ENCODE data around the gene CCL2.

The CCL2 gene

GRCh38 chr17:34252095-34252443, 3.0 kb upstream of the CCL2 start:
- no peak overlapping the region for H3K4me3 ChIP-seq (ENCODE audit: extremely low read depth, insufficient read depth, low read length, poor library complexity, severe bottlenecking)

DNA sequence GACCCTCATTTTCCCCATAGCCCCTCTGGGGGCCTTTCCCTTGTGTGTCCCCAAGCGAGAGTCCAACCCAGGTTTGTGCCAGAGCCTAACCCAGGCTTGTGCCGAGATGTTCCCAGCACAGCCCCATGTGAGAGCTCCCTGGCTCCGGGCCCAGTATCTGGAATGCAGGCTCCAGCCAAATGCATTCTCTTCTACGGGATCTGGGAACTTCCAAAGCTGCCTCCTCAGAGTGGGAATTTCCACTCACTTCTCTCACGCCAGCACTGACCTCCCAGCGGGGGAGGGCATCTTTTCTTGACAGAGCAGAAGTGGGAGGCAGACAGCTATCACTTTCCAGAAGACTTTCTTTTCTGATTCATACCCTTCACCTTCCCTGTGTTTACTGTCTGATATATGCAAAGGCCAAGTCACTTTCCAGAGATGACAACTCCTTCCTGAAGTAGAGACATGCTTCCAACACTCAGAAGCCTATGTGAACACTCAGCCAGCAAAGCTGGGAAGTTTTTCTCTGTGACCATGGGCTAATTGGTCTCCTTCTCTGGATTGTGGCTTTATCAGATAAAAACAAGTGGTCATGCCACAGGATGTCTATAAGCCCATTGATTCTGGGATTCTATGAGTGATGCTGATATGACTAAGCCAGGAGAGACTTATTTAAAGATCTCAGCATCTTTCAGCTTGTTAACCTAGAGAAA, 2.5 kb upstream of the CCL2 start:
- 55 to 74% methylated on average over 5 to 6 of the region's 6 CpGs for WGBS, 2 experiments (ENCODE audit: insufficient coverage in 2 of 2)
- H3K27ac ChIP-seq (ENCODE audit: low read depth, low read length, severe bottlenecking): peak overlapping the region; percentile 90
- peaks cover 59% of the 10 kb centered on the region for H3K4me1 ChIP-seq (ENCODE audit: control insufficient read depth, insufficient read depth, low read length, poor library complexity, severe bottlenecking)
- H3K36me3 ChIP-seq (ENCODE audit: control insufficient read depth, insufficient read depth, low read length): no peaks in the 10 kb centered on the region
- H3K9me3 ChIP-seq (ENCODE audit: control insufficient read depth, low read length): no peaks in the 10 kb centered on the region
- H3K4me3 ChIP-seq (ENCODE audit: extremely low read depth, insufficient read depth, low read length, poor library complexity, severe bottlenecking): no peak overlapping the region

More at GRCh38 chr17:34252095-34252443, 3.0 kb upstream of the CCL2 start:
- Histone ChIP-seq H3K27ac (ENCODE audit: low read depth, low read length, severe bottlenecking) (peak overlapping the region; percentile 90), H3K9me3 (ENCODE audit: control insufficient read depth, low read length) (no peaks in the 10 kb centered on the region), H3K4me1 (ENCODE audit: control insufficient read depth, insufficient read depth, low read length, poor library complexity, severe bottlenecking) (peaks cover 53% of the 10 kb centered on the region), H3K36me3 (ENCODE audit: control insufficient read depth, insufficient read depth, low read length) (no peaks in the 10 kb centered on the region)
- 94% methylated on average over 2 of the region's 5 CpGs; no CpG with 5 or more reads in 1 of the 2 experiments for WGBS, 2 experiments (ENCODE audit: insufficient coverage in 2 of 2)

DNA sequence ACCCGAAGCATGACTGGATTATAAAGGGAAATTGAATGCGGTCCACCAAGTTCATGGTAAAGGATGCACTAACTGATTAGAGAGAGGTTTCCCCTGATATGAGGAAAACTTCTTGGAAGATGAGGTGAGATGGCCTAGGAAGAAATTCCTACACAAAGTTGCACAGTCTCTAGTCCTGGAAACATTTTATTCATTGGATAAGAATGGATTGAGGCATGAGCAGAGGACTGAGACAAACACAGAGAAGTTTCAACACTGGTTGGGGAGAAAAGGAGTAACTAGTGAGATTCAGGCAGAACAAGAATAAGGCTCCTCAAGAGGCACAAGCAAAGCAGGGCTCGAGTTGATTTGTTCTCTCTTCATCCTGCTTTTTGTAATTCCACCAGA, 2.0 kb upstream of the CCL2 start:
- Histone ChIP-seq H3K27ac (ENCODE audit: low read depth, low read length, severe bottlenecking) (peak overlapping the region; percentile 90), H3K9me3 (ENCODE audit: control insufficient read depth, low read length) (no peaks in the 10 kb centered on the region), H3K36me3 (ENCODE audit: control insufficient read depth, insufficient read depth, low read length) (no peaks in the 10 kb centered on the region), H3K4me3 (ENCODE audit: extremely low read depth, insufficient read depth, low read length, poor library complexity, severe bottlenecking) (no peak overlapping the region), H3K4me1 (ENCODE audit: control insufficient read depth, insufficient read depth, low read length, poor library complexity, severe bottlenecking) (peaks cover 59% of the 10 kb centered on the region)
- WGBS, 2 experiments (ENCODE audit: insufficient coverage in 2 of 2): 89 to 96% methylated on average over 2 to 3 of the region's 3 CpGs

DNA sequence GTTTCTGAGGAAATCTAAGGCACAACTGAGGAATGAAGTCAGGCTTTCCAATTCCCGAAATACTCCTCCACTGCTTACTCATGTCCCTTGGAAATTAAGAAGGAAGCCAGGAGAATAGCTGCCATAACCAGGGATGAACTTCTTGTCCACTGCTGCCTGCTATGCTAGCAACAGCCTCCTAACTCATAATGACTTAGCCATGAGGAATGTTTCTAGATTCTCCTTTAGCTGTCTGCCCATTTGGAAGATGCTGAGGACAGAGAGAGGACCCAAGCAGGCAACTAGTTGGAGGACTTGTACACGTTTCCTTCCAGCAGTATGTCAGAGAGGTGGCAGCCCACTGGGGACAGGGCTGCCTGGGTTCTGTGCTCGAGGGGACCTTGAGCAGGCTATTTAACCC, 939 bp upstream of the CCL2 start:
- 57 to 64% methylated on average over 1 of the region's 3 CpGs for WGBS, 2 experiments (ENCODE audit: insufficient coverage in 2 of 2)
- Histone ChIP-seq H3K27ac (ENCODE audit: low read depth, low read length, severe bottlenecking) (peak overlapping the region; percentile 90), H3K4me3 (ENCODE audit: extremely low read depth, insufficient read depth, low read length, poor library complexity, severe bottlenecking) (no peak overlapping the region), H3K36me3 (ENCODE audit: control insufficient read depth, insufficient read depth, low read length) (no peaks in the 10 kb centered on the region), H3K4me1 (ENCODE audit: control insufficient read depth, insufficient read depth, low read length, poor library complexity, severe bottlenecking) (peaks cover 59% of the 10 kb centered on the region), H3K9me3 (ENCODE audit: control insufficient read depth, low read length) (no peaks in the 10 kb centered on the region)

- WGBS, 2 experiments (ENCODE audit: insufficient coverage in 2 of 2): 45 to 56% methylated on average over 1 to 2 of the region's 5 CpGs
- Histone ChIP-seq H3K36me3 (ENCODE audit: control insufficient read depth, insufficient read depth, low read length) (no peaks in the 10 kb centered on the region), H3K4me1 (ENCODE audit: control insufficient read depth, insufficient read depth, low read length, poor library complexity, severe bottlenecking) (peaks cover 59% of the 10 kb centered on the region), H3K9me3 (ENCODE audit: control insufficient read depth, low read length) (no peaks in the 10 kb centered on the region), H3K27ac (ENCODE audit: low read depth, low read length, severe bottlenecking) (peak overlapping the region; percentile 90), H3K4me3 (ENCODE audit: extremely low read depth, insufficient read depth, low read length, poor library complexity, severe bottlenecking) (peak overlapping the region; percentile 33)
These were observed 272 bp downstream of the CCL2 start for GRCh38 chr17:34255381-34255732.

DNA sequence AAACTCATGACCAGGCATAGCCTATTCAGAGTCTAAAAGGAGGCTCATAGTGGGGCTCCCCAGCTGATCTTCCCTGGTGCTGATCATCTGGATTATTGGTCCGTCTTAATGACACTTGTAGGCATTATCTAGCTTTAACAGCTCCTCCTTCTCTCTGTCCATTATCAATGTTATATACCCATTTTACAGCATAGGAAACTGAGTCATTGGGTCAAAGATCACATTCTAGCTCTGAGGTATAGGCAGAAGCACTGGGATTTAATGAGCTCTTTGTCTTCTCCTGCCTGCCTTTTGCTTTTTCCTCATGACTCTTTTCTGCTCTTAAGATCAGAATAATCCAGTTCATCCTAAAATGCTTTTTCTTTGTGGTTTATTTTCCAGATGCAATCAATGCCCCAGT, 756 bp downstream of the CCL2 start:
- no peaks in the 10 kb centered on the region for H3K36me3 ChIP-seq (ENCODE audit: control insufficient read depth, insufficient read depth, low read length)
- H3K27ac ChIP-seq (ENCODE audit: low read depth, low read length, severe bottlenecking): peak overlapping the region; percentile 90
- H3K4me3 ChIP-seq (ENCODE audit: extremely low read depth, insufficient read depth, low read length, poor library complexity, severe bottlenecking): peak overlapping the region; percentile 33
- H3K9me3 ChIP-seq (ENCODE audit: control insufficient read depth, low read length): no peaks in the 10 kb centered on the region
- WGBS, 2 experiments (ENCODE audit: insufficient coverage in 2 of 2): 100% methylated on average over 1 of the region's 1 CpG
- H3K4me1 ChIP-seq (ENCODE audit: control insufficient read depth, insufficient read depth, low read length, poor library complexity, severe bottlenecking): peaks cover 55% of the 10 kb centered on the region

DNA sequence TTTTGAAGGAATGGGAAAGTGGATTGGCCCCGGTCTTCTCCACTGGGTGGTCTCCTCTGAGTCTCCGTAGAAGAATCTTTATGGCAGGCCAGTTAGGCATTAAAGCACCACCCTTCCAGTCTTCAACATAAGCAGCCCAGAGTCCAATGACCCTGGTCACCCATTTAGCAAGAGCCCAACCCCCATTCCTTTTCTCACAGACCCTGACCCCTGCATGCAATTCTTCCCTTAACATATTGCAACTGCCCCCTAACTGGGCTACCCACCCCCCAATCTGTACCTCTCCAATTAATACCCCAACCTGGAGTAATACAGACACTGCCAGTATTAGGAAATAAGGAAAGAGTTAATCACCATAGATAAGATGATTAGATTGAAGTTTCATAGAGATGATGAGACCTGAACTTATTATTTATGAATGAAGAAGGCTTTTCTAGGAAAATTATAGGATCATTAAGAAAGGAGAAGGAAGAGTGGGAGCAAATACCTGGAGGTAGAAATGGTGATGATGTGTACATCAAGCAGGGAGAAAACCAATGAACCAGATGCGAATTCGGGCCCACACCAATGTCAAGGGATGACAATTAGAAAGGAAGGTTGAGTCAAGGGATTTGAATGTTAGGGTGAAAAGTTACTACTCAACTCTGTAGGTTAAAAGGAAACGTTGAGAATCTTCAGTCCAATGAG, 2.4 kb downstream of the CCL2 start:
- peaks cover 42% of the 10 kb centered on the region for H3K4me1 ChIP-seq (ENCODE audit: control insufficient read depth, insufficient read depth, low read length, poor library complexity, severe bottlenecking)
- WGBS, 2 experiments (ENCODE audit: insufficient coverage in 2 of 2): 85 to 87% methylated on average over 3 to 5 of the region's 5 CpGs
- H3K9me3 ChIP-seq (ENCODE audit: control insufficient read depth, low read length): no peaks in the 10 kb centered on the region
- H3K36me3 ChIP-seq (ENCODE audit: control insufficient read depth, insufficient read depth, low read length): no peaks in the 10 kb centered on the region
- H3K27ac ChIP-seq (ENCODE audit: low read depth, low read length, severe bottlenecking): no peak overlapping the region
- no peak overlapping the region for H3K4me3 ChIP-seq (ENCODE audit: extremely low read depth, insufficient read depth, low read length, poor library complexity, severe bottlenecking)

DNA sequence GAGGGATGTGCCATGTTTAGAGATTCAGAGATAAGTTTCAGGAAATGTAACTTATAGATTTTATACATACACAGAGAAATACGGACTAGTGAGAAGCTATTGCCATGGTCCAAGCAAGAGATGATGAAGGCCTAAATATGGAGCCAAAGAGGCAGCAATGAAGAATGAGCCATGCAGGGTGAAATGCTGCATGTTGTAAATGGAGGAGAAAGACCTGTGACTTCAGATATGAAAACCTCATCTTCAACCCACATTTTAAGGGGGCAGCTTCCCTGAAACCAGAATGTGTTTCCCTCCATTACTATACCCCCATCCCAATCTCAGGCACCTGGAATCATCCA, 2.9 kb downstream of the CCL2 start:
- Histone ChIP-seq H3K4me1 (ENCODE audit: control insufficient read depth, insufficient read depth, low read length, poor library complexity, severe bottlenecking) (peaks cover 36% of the 10 kb centered on the region), H3K9me3 (ENCODE audit: control insufficient read depth, low read length) (no peaks in the 10 kb centered on the region), H3K4me3 (ENCODE audit: extremely low read depth, insufficient read depth, low read length, poor library complexity, severe bottlenecking) (no peak overlapping the region), H3K36me3 (ENCODE audit: control insufficient read depth, insufficient read depth, low read length) (no peaks in the 10 kb centered on the region), H3K27ac (ENCODE audit: low read depth, low read length, severe bottlenecking) (no peak overlapping the region)
- 100% methylated on average over 1 of the region's 1 CpG; no CpG with 5 or more reads in 1 of the 2 experiments for WGBS, 2 experiments (ENCODE audit: insufficient coverage in 2 of 2)

GRCh38 chr17:34259146-34259545, 4.1 kb downstream of the CCL2 start:
- no peak overlapping the region for H3K4me3 ChIP-seq (ENCODE audit: extremely low read depth, insufficient read depth, low read length, poor library complexity, severe bottlenecking)
- peaks cover 25% of the 10 kb centered on the region for H3K4me1 ChIP-seq (ENCODE audit: control insufficient read depth, insufficient read depth, low read length, poor library complexity, severe bottlenecking)
- H3K36me3 ChIP-seq (ENCODE audit: control insufficient read depth, insufficient read depth, low read length): no peaks in the 10 kb centered on the region
- H3K27ac ChIP-seq (ENCODE audit: low read depth, low read length, severe bottlenecking): no peak overlapping the region
- H3K9me3 ChIP-seq (ENCODE audit: control insufficient read depth, low read length): no peaks in the 10 kb centered on the region

DNA sequence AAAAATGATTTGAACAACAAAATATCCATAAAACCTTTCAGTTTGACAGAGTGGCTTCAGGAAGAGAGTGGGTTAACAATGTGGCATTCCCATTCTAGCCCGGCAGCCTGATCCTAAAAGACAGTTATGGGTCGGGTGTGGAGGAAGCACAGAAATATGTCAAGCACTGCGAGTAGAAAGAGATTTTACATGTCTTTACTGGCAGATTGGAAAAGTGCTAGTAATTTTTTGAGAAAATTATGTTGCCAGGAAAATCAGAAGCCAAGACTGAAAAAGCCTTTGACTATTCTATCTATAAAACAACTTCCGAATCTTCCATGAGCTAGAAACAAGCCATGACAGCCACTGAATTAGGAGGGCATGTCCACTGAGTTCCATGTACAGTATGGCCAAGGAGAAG, 5.8 kb downstream of the CCL2 start:
- 92 to 93% methylated on average over 4 of the region's 4 CpGs for WGBS, 2 experiments (ENCODE audit: insufficient coverage in 2 of 2)
- no peaks in the 10 kb centered on the region for H3K9me3 ChIP-seq (ENCODE audit: control insufficient read depth, low read length)
- no peak overlapping the region for H3K27ac ChIP-seq (ENCODE audit: low read depth, low read length, severe bottlenecking)
- H3K4me3 ChIP-seq (ENCODE audit: extremely low read depth, insufficient read depth, low read length, poor library complexity, severe bottlenecking): no peak overlapping the region
- H3K4me1 ChIP-seq (ENCODE audit: control insufficient read depth, insufficient read depth, low read length, poor library complexity, severe bottlenecking): peaks cover 9% of the 10 kb centered on the region
- no peaks in the 10 kb centered on the region for H3K36me3 ChIP-seq (ENCODE audit: control insufficient read depth, insufficient read depth, low read length)

- Histone ChIP-seq H3K4me3 (ENCODE audit: extremely low read depth, insufficient read depth, low read length, poor library complexity, severe bottlenecking) (no peak overlapping the region), H3K4me1 (ENCODE audit: control insufficient read depth, insufficient read depth, low read length, poor library complexity, severe bottlenecking) (peaks cover 6% of the 10 kb centered on the region), H3K27ac (ENCODE audit: low read depth, low read length, severe bottlenecking) (no peak overlapping the region), H3K9me3 (ENCODE audit: control insufficient read depth, low read length) (no peaks in the 10 kb centered on the region), H3K36me3 (ENCODE audit: control insufficient read depth, insufficient read depth, low read length) (no peaks in the 10 kb centered on the region)
- no CpG with 5 or more reads among the region's 5 CpGs for WGBS, 2 experiments (ENCODE audit: insufficient coverage in 2 of 2)
These were observed 6.7 kb downstream of the CCL2 start for GRCh38 chr17:34261568-34262337.

Measured in mesodermal cell (in vitro differentiated cells).